Activated CD4-positive, alpha-beta T cell treated with anti-CD3 and anti-CD28 coated beads, Interleukin-10, Interleukin-2, amounts not matched to agents 100 ng/mL and 50 ng/mL, durations not matched to agents 16 hours and 8 hours (primary cell): Measurements from ENCODE around the gene TNRC18.
A peak's percentile ranks its signal among the peaks of the same experiment; 100 is the strongest.
"Not testable (repeated sequence)": the region's sequence is repeated elsewhere in the genome, so short reads cannot be mapped to it uniquely, and the experiment has no call there.

Experiments
- DNase-seq: peaks from one replicate; pipeline ENCODE4 v3.0.0-alpha.2; 2020

TNRC18 gene

GRCh38 chr7:5370454-5371353, 52.9 kb downstream of the TNRC18 start:
- DNase-seq = no peak

- no peak for DNase-seq
Observed at GRCh38 chr7:5367661-5368060, 56.0 kb downstream of the TNRC18 start.

- peak; percentile 79 for DNase-seq
Observed at GRCh38 chr7:5365976-5366625, 57.5 kb downstream of the TNRC18 start.

GRCh38 chr7:5363729-5364128, 59.9 kb downstream of the TNRC18 start:
- DNase-seq = peak; percentile 65

- no peak for DNase-seq
Observed at GRCh38 chr7:5362466-5362865, 61.2 kb downstream of the TNRC18 start.

GRCh38 chr7:5361446-5362127, 62.0 kb downstream of the TNRC18 start:
- no peak for DNase-seq

- DNase-seq = no peak
Observed at GRCh38 chr7:5360971-5361370, 62.7 kb downstream of the TNRC18 start.

- no peak for DNase-seq
Observed at GRCh38 chr7:5360451-5360850, 63.2 kb downstream of the TNRC18 start.

- DNase-seq = not testable (repeated sequence)
Observed at GRCh38 chr7:5360021-5360420, 63.6 kb downstream of the TNRC18 start.

- no peak for DNase-seq
Observed at GRCh38 chr7:5359344-5359743, 64.3 kb downstream of the TNRC18 start.

GRCh38 chr7:5357951-5358350, 65.7 kb downstream of the TNRC18 start:
- DNase-seq = no peak

GRCh38 chr7:5356751-5357119, 66.9 kb downstream of the TNRC18 start:
- no peak for DNase-seq

GRCh38 chr7:5354460-5355232, 69.0 kb downstream of the TNRC18 start:
- no peak for DNase-seq

GRCh38 chr7:5352440-5353010, 71.1 kb downstream of the TNRC18 start:
- no peak for DNase-seq

- DNase-seq = no peak
Observed at GRCh38 chr7:5351507-5352265, 71.9 kb downstream of the TNRC18 start.

- DNase-seq = no peak
Observed at GRCh38 chr7:5350600-5351385, 72.8 kb downstream of the TNRC18 start.

GRCh38 chr7:5350174-5350463, 73.5 kb downstream of the TNRC18 start:
- no peak for DNase-seq

GRCh38 chr7:5349437-5350173, 74.0 kb downstream of the TNRC18 start:
- no peak for DNase-seq

GRCh38 chr7:5349005-5349380, 74.6 kb downstream of the TNRC18 start:
- no peak for DNase-seq
